MV-4-11 (cell line): ENCODE measurements around the gene FAM200C.

Experiments
- DNase-seq: peaks from one replicate; lab custom pipeline; 2025; lab: John Stamatoyannopoulos, UW

FAM200C gene

DNA sequence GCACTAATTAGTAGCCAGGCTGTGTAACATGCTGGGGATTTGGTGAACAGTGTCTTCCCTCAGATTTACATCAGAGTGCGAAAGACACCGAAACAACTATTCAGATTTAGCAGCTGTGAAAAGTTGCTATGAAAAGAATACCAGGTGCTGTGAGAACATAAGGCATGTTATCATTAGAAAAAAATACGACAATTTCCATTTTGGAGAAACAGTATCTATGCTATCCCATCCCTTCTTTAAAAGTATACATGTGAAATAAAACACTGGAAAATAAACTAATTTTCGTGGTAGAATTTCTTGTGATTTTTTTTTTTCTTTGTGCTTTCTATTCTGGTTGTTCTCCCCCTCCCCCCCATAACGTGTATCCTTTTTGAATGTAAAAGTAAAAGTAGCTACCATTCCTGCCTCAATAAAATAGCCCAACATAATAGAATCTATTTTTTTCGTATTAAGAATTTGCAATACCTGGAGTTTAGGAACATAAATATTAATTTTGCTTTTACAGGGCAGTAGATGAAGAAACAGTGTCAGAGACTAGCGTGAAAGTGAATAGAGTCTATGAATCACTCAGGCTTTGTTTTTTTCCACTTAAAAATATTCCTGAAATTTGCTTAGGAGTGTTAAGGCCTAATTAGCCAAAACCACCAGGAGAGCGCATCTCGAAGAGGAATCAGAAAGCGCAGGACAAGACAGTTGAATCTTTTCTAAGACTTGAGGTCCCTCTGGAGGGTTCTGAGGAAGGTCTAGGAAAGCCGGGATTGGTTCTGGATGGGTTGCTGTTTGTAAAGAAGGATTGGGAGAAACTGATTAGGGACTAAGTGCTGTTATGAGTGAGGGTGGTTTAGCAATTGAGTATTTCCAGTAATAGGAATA, 19.8 kb upstream of the FAM200C start:
- DNase-seq = no peak

- DNase-seq = peak; percentile 97
Observed at GRCh38 chr5:160418561-160419457, 19.0 kb upstream of the FAM200C start, which contains the start of gene SLU7. Gene SLU7 (minus strand): TSS chr5:160419081. CDS start chr5:160415294, 3,787 bp downstream.

GRCh38 chr5:160398806-160399205, 1.0 kb downstream of the FAM200C start:
- DNase-seq = no peak

DNA sequence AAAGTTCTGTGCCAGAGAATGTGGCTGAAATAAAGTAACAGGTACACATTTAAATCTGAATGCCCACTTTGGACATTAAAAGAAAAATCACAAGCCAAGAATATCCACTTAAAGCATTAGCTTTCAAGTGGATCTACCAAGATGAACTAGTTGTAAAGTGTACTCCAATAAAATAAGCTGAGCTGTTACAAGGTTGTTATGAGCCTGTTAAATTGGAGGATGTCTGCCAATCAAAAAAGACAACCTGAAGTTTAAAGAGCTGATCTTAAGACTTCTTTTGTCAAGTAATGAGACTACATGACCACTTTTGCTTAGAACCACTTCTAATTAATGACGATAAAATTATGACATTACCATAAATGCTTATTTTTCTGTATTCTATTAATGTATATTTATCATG, 2.4 kb downstream of the FAM200C start:
- no peak for DNase-seq

DNA sequence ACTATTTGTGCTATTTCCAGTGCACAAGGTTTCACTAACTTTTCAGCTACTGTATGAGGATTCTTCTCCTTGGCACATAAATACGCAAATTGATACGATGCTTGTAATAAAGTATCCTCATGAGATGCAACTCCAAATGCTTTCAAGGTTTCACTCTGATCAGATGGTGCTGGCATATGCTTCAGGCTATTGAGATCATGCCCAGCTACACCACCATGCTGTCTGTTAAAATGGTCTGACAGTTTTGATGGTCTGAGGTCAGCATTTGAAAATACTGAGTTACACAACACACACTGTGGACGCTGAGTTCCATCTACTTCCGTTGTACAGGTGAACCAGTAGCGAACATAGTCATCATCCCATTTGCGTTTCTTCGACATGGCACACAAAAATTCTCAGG, 4.7 kb downstream of the FAM200C start:
- no peak for DNase-seq

DNA sequence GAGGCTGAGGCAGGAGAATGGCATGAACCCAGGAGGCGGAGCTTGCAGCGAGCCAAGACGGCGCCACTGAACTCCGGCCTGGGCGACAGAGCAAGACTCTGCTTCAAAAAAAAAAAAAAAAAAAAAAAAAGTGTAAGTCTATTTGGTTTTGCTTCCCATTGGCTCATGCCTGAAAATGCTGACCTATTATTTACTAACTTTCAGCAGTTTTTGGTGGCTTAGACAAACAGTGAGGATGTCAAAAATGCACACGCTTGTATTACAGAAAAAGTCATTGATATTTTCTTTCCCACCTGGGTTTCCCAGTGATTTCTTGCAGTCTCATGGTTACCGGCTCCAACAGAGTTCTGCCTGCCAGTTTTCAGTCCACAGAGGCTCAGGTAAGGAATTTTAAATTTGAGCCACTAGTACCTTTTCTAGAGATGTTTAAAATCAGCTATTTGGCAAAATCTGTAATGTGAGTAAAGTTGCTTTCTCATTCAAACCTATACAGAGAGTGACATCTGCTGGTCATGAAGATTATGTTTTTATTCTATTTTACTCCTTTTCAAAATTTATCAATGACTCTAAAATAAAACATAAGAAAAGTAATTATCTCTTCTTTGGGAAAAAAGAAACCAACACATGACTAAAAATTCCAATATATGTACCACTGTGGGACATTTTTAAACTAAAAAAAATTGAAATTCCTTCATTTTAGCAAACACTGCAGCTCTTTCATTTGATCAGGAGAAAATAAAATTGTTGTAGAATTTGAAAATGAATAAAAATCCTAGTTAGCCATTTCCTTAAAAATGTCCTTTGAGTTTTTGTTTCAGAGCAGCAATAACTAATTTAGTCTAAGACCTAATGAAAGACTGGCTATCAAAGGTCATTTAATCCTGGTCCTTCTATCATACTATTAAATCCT, 8.8 kb downstream of the FAM200C start:
- DNase-seq = peak; percentile 41

- DNase-seq = no peak
Observed at GRCh38 chr5:160387445-160387844, 12.4 kb downstream of the FAM200C start.

GRCh38 chr5:160385496-160385895, 14.4 kb downstream of the FAM200C start:
- DNase-seq = no peak

DNA sequence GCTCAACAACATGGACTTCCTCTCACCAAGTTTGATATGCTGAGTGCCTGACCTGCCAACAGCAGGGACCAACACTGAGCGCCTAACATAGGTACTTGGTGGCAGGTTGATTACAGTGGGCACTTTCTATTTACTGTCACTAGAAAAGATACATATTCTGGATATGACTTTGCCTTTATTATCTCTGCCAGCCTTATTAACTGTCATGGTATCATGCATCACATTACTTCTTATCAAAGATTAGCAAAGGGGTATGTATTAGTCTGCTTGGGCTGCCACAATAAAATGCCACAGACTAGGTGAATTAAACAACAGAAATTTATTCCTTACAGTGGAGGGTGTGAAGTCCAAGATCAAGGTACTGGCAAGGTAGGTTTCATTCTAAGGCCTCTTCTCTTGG, 15.2 kb downstream of the FAM200C start:
- DNase-seq = no peak

DNA sequence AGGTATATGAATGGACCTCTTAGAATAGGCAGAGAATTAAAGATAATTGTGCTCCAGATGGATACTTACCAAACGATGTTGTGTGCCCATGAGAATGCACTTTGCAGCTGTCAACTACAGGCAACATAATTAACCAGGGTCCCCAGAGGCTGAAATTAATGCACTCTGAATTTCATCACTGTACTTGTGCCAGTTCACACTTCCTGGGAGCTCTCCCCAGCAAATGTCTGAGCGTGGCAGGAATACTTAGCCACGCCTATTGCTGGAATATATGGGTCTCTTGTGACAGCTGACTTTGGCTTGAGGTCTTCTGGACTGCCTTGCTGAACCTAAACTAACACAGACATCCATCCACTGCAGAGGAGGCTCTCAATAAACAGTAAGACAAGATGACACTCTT, 17.5 kb downstream of the FAM200C start:
- DNase-seq = no peak

GRCh38 chr5:160380041-160380440, 19.8 kb downstream of the FAM200C start:
- DNase-seq = no peak

GRCh38 chr5:160379511-160379910, 20.3 kb downstream of the FAM200C start:
- peak; percentile 33 for DNase-seq

- DNase-seq = no peak
Observed at GRCh38 chr5:160378330-160378729, 21.5 kb downstream of the FAM200C start.

- DNase-seq = no peak
Observed at GRCh38 chr5:160377651-160378050, 22.2 kb downstream of the FAM200C start.

- no peak for DNase-seq
Observed at GRCh38 chr5:160376416-160376815, 23.4 kb downstream of the FAM200C start.

- DNase-seq = no peak
Observed at GRCh38 chr5:160375701-160376100, 24.2 kb downstream of the FAM200C start.

GRCh38 chr5:160375166-160375565, 24.7 kb downstream of the FAM200C start:
- DNase-seq = no peak

DNA sequence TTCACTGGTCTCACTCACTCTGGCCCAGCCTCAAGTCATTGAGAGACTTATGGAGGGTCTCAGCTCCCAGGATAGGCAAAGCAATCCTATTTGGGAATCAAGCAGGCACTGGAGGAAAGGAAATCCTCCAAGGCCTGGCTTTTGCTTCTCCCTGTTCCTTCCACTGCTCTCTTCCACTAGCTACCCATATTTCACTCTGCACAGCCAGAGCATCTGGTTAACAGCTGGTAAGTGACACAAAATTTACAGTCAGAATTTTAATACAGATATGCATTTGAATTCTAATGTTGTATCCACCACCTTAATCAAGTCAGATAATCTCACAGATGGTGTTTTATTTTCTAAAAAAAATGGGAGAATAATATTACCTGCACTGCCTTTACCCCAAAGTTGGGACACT, 28.6 kb downstream of the FAM200C start:
- no peak for DNase-seq

- no peak for DNase-seq
Observed at GRCh38 chr5:160370713-160371034, 29.2 kb downstream of the FAM200C start.

- peak; percentile 25 for DNase-seq
Observed at GRCh38 chr5:160369990-160370712, 29.7 kb downstream of the FAM200C start, which contains the start of gene C1QTNF2. Gene C1QTNF2 (minus strand): TSS chr5:160370626. CDS start chr5:160355011, 15,615 bp downstream.

GRCh38 chr5:160367885-160368284, 32.0 kb downstream of the FAM200C start:
- DNase-seq = no peak
